GM23338 (cell line): ENCODE results near the gene CPNE7. TPM values are rescaled to one million over a fixed set of nuclear protein-coding genes. Genes with fewer than 3 reads are reported as not detected.
A peak's percentile ranks its signal among the peaks of the same experiment; 100 is the strongest.

Source experiments
- ATAC-seq: fragments of 200-7000 bp; cut with Tn5 transposase; 3 replicates; pipeline ENCODE4 v1.9.1; 2020
- DNase-seq: peaks from one replicate; pipeline ENCODE4 v3.0.0-alpha.2; 2015; ENCODE audit warnings: low spot score
- H2AFZ ChIP-seq: fragments of 200-600 bp; sonication (generic); 2 replicates; pipeline ENCODE4 v1.8.0; 2016; ENCODE audit warnings: antibody characterized with exemption, mild to moderate bottlenecking, moderate library complexity
- H3F3A ChIP-seq: fragments of 200-600 bp; sonication (generic); replicated peaks from 2 replicates; pipeline ENCODE4 v1.8.0; 2017; ENCODE audit warnings: antibody characterized with exemption, mixed run types, low read depth
- H3K27ac ChIP-seq: fragments of 200-600 bp; sonication (generic); 2 replicates; pipeline ENCODE4 v1.6.1; 2016; ENCODE audit warnings: low read depth
- H3K27me3 ChIP-seq: fragments of 200-600 bp; sonication (generic); 2 replicates; pipeline ENCODE4 v1.8.0; 2016; ENCODE audit warnings: mild to moderate bottlenecking, mixed run types, moderate library complexity; ENCODE audit not compliant: insufficient read depth
- H3K36me3 ChIP-seq: fragments of 200-600 bp; sonication (generic); 2 replicates; pipeline ENCODE4 v1.8.0; 2016; ENCODE audit warnings: mild to moderate bottlenecking; ENCODE audit not compliant: insufficient read depth
- H3K4me1 ChIP-seq: fragments of 200-600 bp; sonication (generic); 2 replicates; pipeline ENCODE4 v1.8.0; 2016; ENCODE audit warnings: mild to moderate bottlenecking, moderate library complexity; ENCODE audit not compliant: insufficient read depth
- H3K4me2 ChIP-seq: fragments of 200-600 bp; sonication (generic); 2 replicates; pipeline ENCODE4 v1.7.1; 2017; ENCODE audit warnings: mixed run types
- H3K4me3 ChIP-seq: fragments of 200-600 bp; sonication (generic); 2 replicates; pipeline ENCODE4 v1.6.1; 2016; ENCODE audit warnings: mixed run types
- H3K79me2 ChIP-seq: fragments of 200-600 bp; sonication (generic); replicated peaks from 2 replicates; pipeline ENCODE4 v1.8.0; 2017; ENCODE audit warnings: mild to moderate bottlenecking; ENCODE audit not compliant: insufficient read depth
- H3K9me2 ChIP-seq: fragments of 200-600 bp; sonication (generic); 2 replicates; pipeline ENCODE4 v1.8.0; 2017; ENCODE audit not compliant: insufficient read depth
- H4K20me1 ChIP-seq: fragments of 200-600 bp; sonication (generic); replicated peaks from 2 replicates; pipeline ENCODE4 v1.8.0; 2017; ENCODE audit warnings: mild to moderate bottlenecking; ENCODE audit not compliant: insufficient read depth
- H3K27ac Mint-ChIP-seq: 2 replicates; pipeline ENCODE4 v1.8.0; 2020; ENCODE audit warnings: inconsistent platforms, mild to moderate bottlenecking, moderate library complexity, mixed read lengths
- H3K27me3 Mint-ChIP-seq: 3 replicates; pipeline ENCODE4 v1.8.0; 2022; ENCODE audit warnings: low read depth, mild to moderate bottlenecking, moderate library complexity, mixed read lengths, inconsistent platforms; ENCODE audit not compliant: insufficient read depth, poor library complexity
- H3K36me3 Mint-ChIP-seq: 3 replicates; pipeline ENCODE4 v1.8.0; 2021; ENCODE audit warnings: low read depth, mild to moderate bottlenecking, inconsistent platforms, moderate library complexity, mixed read lengths
- H3K4me1 Mint-ChIP-seq: 3 replicates; pipeline ENCODE4 v1.8.0; 2020; ENCODE audit warnings: mild to moderate bottlenecking, inconsistent platforms, mixed read lengths
- H3K4me3 Mint-ChIP-seq: 3 replicates; pipeline ENCODE4 v1.8.0; 2021; ENCODE audit warnings: moderate library complexity, mild to moderate bottlenecking, inconsistent platforms, mixed read lengths
- H3K9me3 Mint-ChIP-seq: 3 replicates; pipeline ENCODE4 v1.8.0; 2020; ENCODE audit warnings: moderate library complexity, mild to moderate bottlenecking, inconsistent platforms, mixed read lengths
- CTCF ChIP-seq, 2 experiments: fragments of 200-600 bp in 1 of 2; sonication (generic) in 1 of 2; conservative IDR thresholded peaks; 2 replicates each; pipeline versions ENCODE4 v1.5.1 to v1.6.1; 2016 to 2017; ENCODE audit warnings: antibody characterized with exemption in 2 of 2, low read depth in 2 of 2, mild to moderate bottlenecking in 2 of 2, moderate library complexity in 1 of 2
- EZH2 ChIP-seq: fragments of 200-600 bp; sonication (generic); IDR thresholded peaks from one replicate; pipeline ENCODE4 v1.8.0; 2017; ENCODE audit warnings: antibody characterized with exemption, mild to moderate bottlenecking, low read depth; ENCODE audit not compliant: unreplicated experiment
- EZH2phosphoT487 ChIP-seq: fragments of 200-600 bp; sonication (generic); IDR thresholded peaks from one replicate; pipeline ENCODE4 v1.8.1; 2018; ENCODE audit warnings: antibody characterized with exemption; ENCODE audit not compliant: unreplicated experiment
- JUNB ChIP-seq: IDR thresholded peaks from one replicate; pipeline ENCODE4 v1.6.1; 2016; ENCODE audit warnings: antibody characterized with exemption; ENCODE audit not compliant: unreplicated experiment
- POLR2AphosphoS5 ChIP-seq: IDR thresholded peaks from 2 replicates; pipeline ENCODE4 v1.6.1; 2016; ENCODE audit warnings: antibody characterized with exemption, low read depth
- ZNF114 ChIP-seq: fragments of 250-450 bp; sonication (Bioruptor Pico); IDR thresholded peaks from 2 replicates; pipeline ENCODE4 v1.5.0; 2020; ENCODE audit warnings: mild to moderate bottlenecking, moderate library complexity
- ZNF331 ChIP-seq: fragments of 250-450 bp; sonication (Bioruptor Pico); IDR thresholded peaks from 2 replicates; pipeline ENCODE4 v1.5.0; 2020; ENCODE audit warnings: low read depth, mild to moderate bottlenecking, moderate library complexity
- ZNF462 ChIP-seq: fragments of 250-450 bp; sonication (Bioruptor Pico); IDR thresholded peaks from 2 replicates; pipeline ENCODE4 v1.5.0; 2020; ENCODE audit warnings: mild to moderate bottlenecking, moderate library complexity
- polyA plus RNA-seq: library from polyadenylated mRNA; unstranded; fragments of >200 nt; fragmentation: Nextera tagmentation; extraction: Ambion mirVana; gene quantifications from 2 replicates; pipeline ENCODE4 v1.2.1, GENCODE V29; 2016
- total RNA-seq: library from RNA; depleted of rRNA; stranded (reverse); fragments of >200 nt; shearing (Covaris generic); gene quantifications from 2 replicates; pipeline ENCODE4 v1.2.3, GENCODE V29; 2014
- TF ChIP-seq, protein P1 (sequence below): IDR thresholded peaks from 2 replicates; pipeline ENCODE4 v1.6.1; 2016; ENCODE audit warnings: antibody characterized with exemption

Gene CPNE7
- total and polyA plus RNA-seq, 2 experiments from 2014 or later, result 11.2 to 15.7 TPM

DNA sequence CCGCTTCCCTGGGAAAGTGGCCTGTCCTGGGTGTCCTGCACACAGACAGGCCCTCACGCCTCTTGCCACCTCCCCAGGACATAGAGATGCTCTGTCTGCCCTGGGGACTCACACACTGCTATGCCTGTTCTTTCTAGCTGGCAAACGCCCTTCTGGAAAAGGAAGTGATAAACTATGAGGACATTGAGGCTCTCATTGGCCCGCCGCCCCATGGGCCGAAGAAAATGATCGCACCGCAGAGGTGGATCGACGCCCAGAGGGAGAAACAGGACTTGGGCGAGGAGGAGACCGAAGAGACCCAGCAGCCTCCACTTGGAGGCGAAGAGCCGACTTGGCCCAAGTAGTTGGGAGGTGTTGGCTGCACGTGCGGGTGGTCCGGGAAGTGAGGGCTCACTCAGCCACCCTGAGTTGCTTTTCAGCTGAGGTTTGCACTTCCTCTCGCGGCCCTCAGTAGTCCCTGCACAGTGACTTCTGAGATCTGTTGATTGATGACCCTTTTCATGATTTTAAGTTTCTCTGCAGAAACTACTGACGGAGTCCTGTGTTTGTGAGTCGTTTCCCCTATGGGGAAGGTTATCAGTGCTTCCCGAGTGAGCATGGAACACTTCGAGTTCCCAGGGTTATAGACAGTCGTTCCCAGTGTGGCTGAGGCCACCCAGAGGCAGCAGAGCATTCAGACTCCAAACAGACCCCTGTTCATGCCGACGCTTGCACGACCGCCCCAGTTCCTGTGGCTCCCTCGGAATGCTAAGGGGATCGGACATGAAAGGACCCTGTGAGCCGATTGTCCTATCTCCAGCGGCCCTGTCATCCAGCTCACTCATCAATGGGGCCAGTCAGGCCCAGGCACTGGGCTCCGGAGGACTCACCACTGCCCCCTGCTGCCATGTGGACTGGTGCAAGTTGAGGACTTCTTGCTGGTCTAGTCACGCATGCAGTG is 18.5 kb upstream of the CPNE7 start:
- Mint-ChIP-seq H3K9me3 (peaks cover 6% of the 10 kb centered on the region; the same call in 1 of the 3 replicates), H3K36me3 (peaks cover 57% of the 10 kb centered on the region), H3K27me3 (peaks cover 22% of the 10 kb centered on the region), H3K4me1 (peaks cover 9% of the 10 kb centered on the region), H3K27ac (peak overlapping the region; percentile 87), H3K4me3 (0 out of 3 replicates have a peak overlapping the region, but pooled peaks have one; percentile 25)
- Histone ChIP-seq H3K36me3 (peaks cover 17% of the 10 kb centered on the region), H4K20me1 (peaks cover 7% of the 10 kb centered on the region), H3K27ac (peak overlapping the region; percentile 85), H3K79me2 (peaks cover 15% of the 10 kb centered on the region), H3K4me3 (no peak overlapping the region), H3K27me3 (no peaks in the 10 kb centered on the region), H3K4me2 (no peak overlapping the region), H3K9me2 (no peaks in the 10 kb centered on the region), H3K4me1 (peaks cover 5% of the 10 kb centered on the region), H3F3A (peaks cover 48% of the 10 kb centered on the region), H2AFZ (no peak overlapping the region)
- peak; percentile 95 for DNase-seq
- peak; percentile 67 for ATAC-seq
- TF ChIP-seq POLR2AphosphoS5 (peak; percentile 21; the same call in 1 of the 2 replicates), EZH2phosphoT487 (no peak), CTCF (conservative IDR thresholded peaks at IDR 0.05; ENCODE audit: low read depth in 2 of 2) (peak; percentile 82 to 88)

- H3K4me3 Mint-ChIP-seq, result 0 out of 3 replicates have a peak overlapping the region, but pooled peaks have one; percentile 25
- H3F3A ChIP-seq, result peaks cover 57% of the 10 kb centered on the region
- H3K4me1 Mint-ChIP-seq, result peaks cover 18% of the 10 kb centered on the region
- peaks cover 16% of the 10 kb centered on the region for H4K20me1 ChIP-seq
- DNase-seq (no peak), ATAC-seq (no peak)
- peak overlapping the region; percentile 87; the same call in 1 of the 2 replicates for H3K27ac Mint-ChIP-seq
- no peaks in the 10 kb centered on the region for H3K27me3 ChIP-seq
- H3K9me3 Mint-ChIP-seq, result peaks cover 10% of the 10 kb centered on the region; the same call in 1 of the 3 replicates
- H3K4me3 ChIP-seq, result no peak overlapping the region
- H3K27ac ChIP-seq, result 0 out of 2 replicates have a peak overlapping the region, but pooled peaks have one; percentile 42
- peaks cover 24% of the 10 kb centered on the region for H3K79me2 ChIP-seq
- no peak overlapping the region for H2AFZ ChIP-seq
- no peak overlapping the region for H3K4me2 ChIP-seq
- no peaks in the 10 kb centered on the region for H3K9me2 ChIP-seq
- peaks cover 57% of the 10 kb centered on the region for H3K36me3 Mint-ChIP-seq
- peaks cover 14% of the 10 kb centered on the region for H3K4me1 ChIP-seq
- H3K27me3 Mint-ChIP-seq, result peaks cover 25% of the 10 kb centered on the region
- peaks cover 26% of the 10 kb centered on the region for H3K36me3 ChIP-seq
- TF ChIP-seq ZNF331 (CRISPR knock-in tag) (no peak), JUNB (no peak), EZH2phosphoT487 (no peak), ZNF114 (no peak), ZNF462 (no peak), EZH2 (no peak)
- TF ChIP-seq, protein P1, sequence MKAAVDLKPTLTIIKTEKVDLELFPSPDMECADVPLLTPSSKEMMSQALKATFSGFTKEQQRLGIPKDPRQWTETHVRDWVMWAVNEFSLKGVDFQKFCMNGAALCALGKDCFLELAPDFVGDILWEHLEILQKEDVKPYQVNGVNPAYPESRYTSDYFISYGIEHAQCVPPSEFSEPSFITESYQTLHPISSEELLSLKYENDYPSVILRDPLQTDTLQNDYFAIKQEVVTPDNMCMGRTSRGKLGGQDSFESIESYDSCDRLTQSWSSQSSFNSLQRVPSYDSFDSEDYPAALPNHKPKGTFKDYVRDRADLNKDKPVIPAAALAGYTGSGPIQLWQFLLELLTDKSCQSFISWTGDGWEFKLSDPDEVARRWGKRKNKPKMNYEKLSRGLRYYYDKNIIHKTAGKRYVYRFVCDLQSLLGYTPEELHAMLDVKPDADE, result no peak
Measured at GRCh38 chr16:89557690-89558490, 17.7 kb upstream of the CPNE7 start.
